ENCODE results near the gene SH3BP1.
A peak's percentile ranks its signal among the peaks of the same experiment; 100 is the strongest.
"Not testable (repeated sequence)": the region's sequence is repeated elsewhere in the genome, so short reads cannot be mapped to it uniquely, and the experiment has no call there.

The SH3BP1 gene, protein sequence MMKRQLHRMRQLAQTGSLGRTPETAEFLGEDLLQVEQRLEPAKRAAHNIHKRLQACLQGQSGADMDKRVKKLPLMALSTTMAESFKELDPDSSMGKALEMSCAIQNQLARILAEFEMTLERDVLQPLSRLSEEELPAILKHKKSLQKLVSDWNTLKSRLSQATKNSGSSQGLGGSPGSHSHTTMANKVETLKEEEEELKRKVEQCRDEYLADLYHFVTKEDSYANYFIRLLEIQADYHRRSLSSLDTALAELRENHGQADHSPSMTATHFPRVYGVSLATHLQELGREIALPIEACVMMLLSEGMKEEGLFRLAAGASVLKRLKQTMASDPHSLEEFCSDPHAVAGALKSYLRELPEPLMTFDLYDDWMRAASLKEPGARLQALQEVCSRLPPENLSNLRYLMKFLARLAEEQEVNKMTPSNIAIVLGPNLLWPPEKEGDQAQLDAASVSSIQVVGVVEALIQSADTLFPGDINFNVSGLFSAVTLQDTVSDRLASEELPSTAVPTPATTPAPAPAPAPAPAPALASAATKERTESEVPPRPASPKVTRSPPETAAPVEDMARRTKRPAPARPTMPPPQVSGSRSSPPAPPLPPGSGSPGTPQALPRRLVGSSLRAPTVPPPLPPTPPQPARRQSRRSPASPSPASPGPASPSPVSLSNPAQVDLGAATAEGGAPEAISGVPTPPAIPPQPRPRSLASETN

GRCh38 chr22:37639070-37639760 lies at the start of gene SH3BP1:
Gene SH3BP1, plus strand, starts transcription at chr22:37639669. Its CDS starts 119 bp downstream, at chr22:37639788.
- Histone ChIP-seq H4K20me1 (ENCODE audit: low read depth, low read length) (no peaks in the 10 kb centered on the region), H3K27ac (ENCODE audit: low read depth, low read length) (peak within 1 kb of the TSS; percentile 81), H3K36me3 (ENCODE audit: low read length) (no peaks in the 10 kb centered on the region), H3K9me3 (ENCODE audit: insufficient read depth, low read length) (no peaks in the 10 kb centered on the region), H3K27me3 (ENCODE audit: low read length) (no peaks in the 10 kb centered on the region), H3K79me2 (ENCODE audit: insufficient read depth, low read length) (peaks cover 12% of the 10 kb centered on the region), H3F3A (ENCODE audit: insufficient read depth) (peaks cover 25% of the 10 kb centered on the region), H3K4me2 (ENCODE audit: low read depth, low read length, poor library complexity, severe bottlenecking) (peak within 1 kb of the TSS; percentile 86), H3K9me2 (replicated peaks; ENCODE audit: insufficient read depth, low read length) (no peaks in the 10 kb centered on the region), H3K4me3 (ENCODE audit: insufficient read depth, low read length, poor library complexity, severe bottlenecking) (peak within 1 kb of the TSS; percentile 86), H2AFZ (ENCODE audit: low read depth, low read length, severe bottlenecking) (peak within 1 kb of the TSS; percentile 50), H3K9ac (ENCODE audit: low read length) (peak within 1 kb of the TSS; percentile 94)
- TF ChIP-seq EZH2phosphoT487 (conservative IDR thresholded peaks at IDR 0.05; ENCODE audit: low read length): no peak
- no peak for TF ChIP-seq CTCF (IDR thresholded peaks at IDR 0.05; ENCODE audit: insufficient read depth, low read length, poor library complexity, severe bottlenecking)

DNA sequence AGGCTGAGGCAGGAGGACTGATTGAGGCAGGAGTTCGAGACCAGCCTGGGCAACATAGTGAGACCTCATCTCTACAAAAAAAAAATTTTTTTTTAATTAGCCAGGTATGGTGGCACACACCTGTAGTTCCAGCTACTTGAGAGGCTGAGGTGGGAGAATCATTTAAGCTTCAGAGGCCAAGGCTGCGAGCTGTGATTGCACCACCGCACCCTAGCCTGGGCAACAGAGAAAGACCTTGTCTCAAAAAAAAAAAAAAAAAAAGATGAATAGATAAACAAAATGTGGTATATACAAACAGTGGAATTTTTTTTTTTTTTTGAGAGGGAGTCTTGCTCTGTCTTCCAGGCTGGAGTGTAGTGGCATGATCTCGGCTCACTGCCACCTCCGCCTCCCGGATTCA lies 48.4 kb upstream of the SH3BP1 start:
- H3F3A ChIP-seq (ENCODE audit: insufficient read depth); H3K27me3 ChIP-seq (ENCODE audit: low read length); H3K9me2 ChIP-seq (replicated peaks; ENCODE audit: insufficient read depth, low read length); H3K4me2 ChIP-seq (ENCODE audit: low read depth, low read length, poor library complexity, severe bottlenecking); H2AFZ ChIP-seq (ENCODE audit: low read depth, low read length, severe bottlenecking); H3K79me2 ChIP-seq (ENCODE audit: insufficient read depth, low read length); H3K4me3 ChIP-seq (ENCODE audit: insufficient read depth, low read length, poor library complexity, severe bottlenecking); H3K27ac ChIP-seq (ENCODE audit: low read depth, low read length); H3K9ac ChIP-seq (ENCODE audit: low read length); H3K36me3 ChIP-seq (ENCODE audit: low read length); H4K20me1 ChIP-seq (ENCODE audit: low read depth, low read length); H3K9me3 ChIP-seq (ENCODE audit: insufficient read depth, low read length): not testable (repeated sequence)

DNA sequence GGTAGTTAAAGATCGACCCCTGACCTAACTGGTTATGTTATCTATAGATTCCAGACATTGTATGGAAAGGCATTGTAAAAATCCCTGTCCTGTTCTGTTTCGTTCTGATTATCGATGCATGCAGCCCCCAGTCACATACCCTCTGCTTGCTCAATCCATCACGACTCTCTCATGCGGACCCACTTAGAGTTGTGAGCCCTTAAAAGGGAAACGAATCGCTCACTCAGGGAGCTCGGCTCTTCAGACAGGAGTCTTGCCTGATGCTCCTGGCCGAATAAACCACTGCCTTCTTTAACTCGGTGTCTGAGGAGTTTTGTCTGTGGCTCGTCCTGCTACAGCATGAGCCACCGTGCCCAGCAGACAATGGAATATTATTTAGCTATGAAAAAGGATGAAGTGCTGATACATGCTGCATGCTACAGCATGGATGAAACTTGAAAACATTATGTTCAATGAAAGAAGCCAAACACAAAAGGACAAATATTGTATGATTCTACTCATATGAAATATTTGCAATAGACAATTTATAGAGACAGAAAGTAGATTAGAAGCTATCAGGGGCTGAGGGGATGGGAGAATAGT lies 47.6 kb upstream of the SH3BP1 start:
- Histone ChIP-seq H3K4me3 (ENCODE audit: insufficient read depth, low read length, poor library complexity, severe bottlenecking) (peak overlapping the region; percentile 21), H3K9me3 (ENCODE audit: insufficient read depth, low read length) (no peaks in the 10 kb centered on the region), H2AFZ (ENCODE audit: low read depth, low read length, severe bottlenecking) (peak overlapping the region; percentile 16), H3K4me2 (ENCODE audit: low read depth, low read length, poor library complexity, severe bottlenecking) (peak overlapping the region; percentile 42), H3K9ac (ENCODE audit: low read length) (peak overlapping the region; percentile 18), H3K27me3 (ENCODE audit: low read length) (no peaks in the 10 kb centered on the region), H3K27ac (ENCODE audit: low read depth, low read length) (no peak overlapping the region), H3K9me2 (replicated peaks; ENCODE audit: insufficient read depth, low read length) (no peaks in the 10 kb centered on the region), H4K20me1 (ENCODE audit: low read depth, low read length) (no peaks in the 10 kb centered on the region), H3K36me3 (ENCODE audit: low read length) (no peaks in the 10 kb centered on the region), H3F3A (ENCODE audit: insufficient read depth) (no peaks in the 10 kb centered on the region), H3K79me2 (ENCODE audit: insufficient read depth, low read length) (no peaks in the 10 kb centered on the region)
- TF ChIP-seq EZH2phosphoT487 (conservative IDR thresholded peaks at IDR 0.05; ENCODE audit: low read length): no peak
- TF ChIP-seq CTCF (IDR thresholded peaks at IDR 0.05; ENCODE audit: insufficient read depth, low read length, poor library complexity, severe bottlenecking): no peak
